Fibroblast of mammary gland (primary cell): ENCODE measurements around the gene RAB40C.
A peak's percentile ranks its signal among the peaks of the same experiment; 100 is the strongest.

ENCODE experiments used
- DNase-seq: peaks from one replicate; pipeline ENCODE4 v3.0.0-alpha.2; 2010; ENCODE audit warnings: low read depth
- H3K4me3 ChIP-seq: 2 replicates; pipeline ENCODE4 v1.5.1; 2011; ENCODE audit warnings: low read depth, mild to moderate bottlenecking, low read length, moderate library complexity; ENCODE audit not compliant: control insufficient read depth
- TF ChIP-seq, protein P1 (sequence below): conservative IDR thresholded peaks from 2 replicates; pipeline ENCODE4 v1.5.1; 2011; ENCODE audit warnings: low read depth, low read length, inconsistent platforms; ENCODE audit not compliant: control insufficient read depth, insufficient read depth

Gene RAB40C

DNA sequence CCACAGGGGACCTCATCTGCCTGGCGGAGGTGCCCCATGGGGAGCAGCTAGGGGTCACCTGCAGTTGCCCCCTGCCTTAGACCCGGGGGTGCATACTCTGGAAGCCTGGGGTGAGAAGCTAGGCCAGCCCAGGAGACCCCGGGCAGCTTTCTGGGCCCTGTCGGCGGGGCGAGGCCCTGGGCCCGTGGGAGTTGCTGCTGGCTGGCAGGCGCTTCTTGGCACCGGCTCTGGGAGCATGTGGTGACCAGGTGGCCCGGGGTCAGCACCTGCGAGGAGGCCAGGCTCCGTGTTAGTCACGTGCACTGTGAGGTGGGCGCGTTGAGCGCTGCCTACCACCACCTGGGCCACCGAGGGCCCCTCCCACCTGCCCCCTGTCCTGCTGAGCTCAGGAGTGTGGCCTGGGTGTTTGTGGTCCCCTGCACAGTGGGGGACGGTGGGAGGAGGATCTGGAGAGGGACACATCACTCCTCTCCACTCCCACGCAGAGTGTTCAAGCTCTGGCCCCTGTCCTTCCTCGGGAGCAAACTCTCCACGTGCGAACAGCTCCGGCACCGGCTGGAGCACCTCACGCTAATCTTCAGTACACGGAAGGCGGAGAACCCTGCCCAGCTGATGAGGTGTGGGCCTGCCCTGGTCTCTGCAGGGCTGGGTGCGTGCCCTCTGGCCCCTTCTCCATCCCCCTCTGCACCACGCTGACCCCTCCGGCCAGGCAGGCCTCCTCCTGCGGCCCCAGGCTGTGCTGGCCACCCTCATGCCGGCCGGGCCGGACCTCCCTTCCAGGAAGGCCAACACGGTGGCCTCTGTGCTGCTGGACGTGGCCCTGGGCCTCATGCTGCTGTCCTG, 14.3 kb upstream of the RAB40C start:
- TF ChIP-seq, protein P1, sequence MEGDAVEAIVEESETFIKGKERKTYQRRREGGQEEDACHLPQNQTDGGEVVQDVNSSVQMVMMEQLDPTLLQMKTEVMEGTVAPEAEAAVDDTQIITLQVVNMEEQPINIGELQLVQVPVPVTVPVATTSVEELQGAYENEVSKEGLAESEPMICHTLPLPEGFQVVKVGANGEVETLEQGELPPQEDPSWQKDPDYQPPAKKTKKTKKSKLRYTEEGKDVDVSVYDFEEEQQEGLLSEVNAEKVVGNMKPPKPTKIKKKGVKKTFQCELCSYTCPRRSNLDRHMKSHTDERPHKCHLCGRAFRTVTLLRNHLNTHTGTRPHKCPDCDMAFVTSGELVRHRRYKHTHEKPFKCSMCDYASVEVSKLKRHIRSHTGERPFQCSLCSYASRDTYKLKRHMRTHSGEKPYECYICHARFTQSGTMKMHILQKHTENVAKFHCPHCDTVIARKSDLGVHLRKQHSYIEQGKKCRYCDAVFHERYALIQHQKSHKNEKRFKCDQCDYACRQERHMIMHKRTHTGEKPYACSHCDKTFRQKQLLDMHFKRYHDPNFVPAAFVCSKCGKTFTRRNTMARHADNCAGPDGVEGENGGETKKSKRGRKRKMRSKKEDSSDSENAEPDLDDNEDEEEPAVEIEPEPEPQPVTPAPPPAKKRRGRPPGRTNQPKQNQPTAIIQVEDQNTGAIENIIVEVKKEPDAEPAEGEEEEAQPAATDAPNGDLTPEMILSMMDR = no peak
- no peak overlapping the region for H3K4me3 ChIP-seq
- DNase-seq = no peak

DNA sequence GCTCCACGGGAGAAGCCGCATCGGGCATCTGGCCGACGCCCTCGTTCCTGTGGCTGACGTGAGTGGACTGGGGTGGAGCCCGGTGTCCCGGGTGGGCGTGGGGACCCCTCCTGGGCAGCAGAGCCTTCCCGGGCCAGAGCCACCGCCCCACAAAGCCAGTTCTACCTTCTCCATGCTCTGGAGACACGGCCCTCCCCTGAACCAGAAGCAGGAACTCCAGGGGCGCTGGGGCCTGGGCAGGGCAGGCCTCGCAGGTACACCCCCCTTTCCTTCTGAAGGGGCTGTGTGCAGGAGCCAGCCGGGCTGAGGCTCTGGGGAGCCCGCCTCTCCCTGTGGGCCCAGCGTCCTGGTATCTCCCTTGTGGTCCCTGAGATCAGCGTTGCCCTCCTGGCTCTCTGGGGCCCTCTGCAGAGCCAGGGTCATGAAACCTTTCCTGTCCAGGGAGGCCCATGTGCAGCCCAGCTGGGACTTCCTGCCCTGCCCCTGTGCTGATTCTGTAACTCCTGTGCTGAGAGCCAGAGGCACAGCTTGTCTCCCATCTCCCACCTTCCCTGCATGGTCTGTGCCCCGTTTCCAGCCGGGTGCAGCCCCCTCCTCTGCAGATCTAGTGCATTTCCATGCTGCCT, 13.6 kb upstream of the RAB40C start:
- TF ChIP-seq, protein P1 = no peak
- H3K4me3 ChIP-seq = no peak overlapping the region
- no peak for DNase-seq

DNA sequence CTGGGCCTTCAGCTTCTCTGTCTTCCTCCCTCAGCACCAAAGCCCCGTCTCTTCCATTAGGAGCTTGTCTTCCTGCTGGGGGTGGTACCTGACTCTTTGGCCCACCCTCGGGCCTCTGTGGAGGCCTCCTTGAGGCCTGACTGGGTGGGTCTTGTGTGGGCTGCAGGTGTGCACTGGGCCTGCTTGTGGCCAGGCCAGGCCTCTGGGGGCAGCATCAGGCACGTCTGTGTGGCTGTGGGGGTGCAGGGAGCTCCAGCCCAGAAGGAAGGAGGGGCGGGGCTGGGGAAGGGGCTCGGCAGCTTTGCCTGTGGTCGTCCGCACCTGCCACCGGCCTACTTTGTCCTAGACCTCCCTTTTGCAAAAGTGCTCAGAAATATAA, 13.1 kb upstream of the RAB40C start:
- TF ChIP-seq, protein P1 = no peak
- H3K4me3 ChIP-seq = no peak overlapping the region
- no peak for DNase-seq

DNA sequence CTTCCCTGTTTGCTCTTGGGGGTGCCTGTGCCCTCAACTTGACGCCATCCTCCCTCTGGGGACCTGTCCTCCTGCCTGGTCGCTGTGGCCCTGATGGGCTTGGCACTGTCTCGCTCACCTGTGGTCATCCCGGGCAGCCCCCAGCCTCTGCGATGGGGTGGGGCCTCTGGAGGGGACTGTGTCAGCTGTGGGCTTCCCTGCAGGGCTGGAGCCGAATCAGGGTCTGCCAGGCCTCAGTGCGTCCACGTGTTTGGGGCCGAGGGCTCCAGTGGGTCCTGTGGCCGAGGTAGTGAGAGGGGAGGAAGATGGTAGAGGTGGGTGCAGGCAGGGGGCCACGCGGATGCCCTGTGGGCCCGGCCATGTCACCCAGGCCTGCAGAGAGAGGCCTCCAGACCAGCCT, 12.1 kb upstream of the RAB40C start:
- TF ChIP-seq, protein P1 = no peak
- H3K4me3 ChIP-seq = no peak overlapping the region
- no peak for DNase-seq

DNA sequence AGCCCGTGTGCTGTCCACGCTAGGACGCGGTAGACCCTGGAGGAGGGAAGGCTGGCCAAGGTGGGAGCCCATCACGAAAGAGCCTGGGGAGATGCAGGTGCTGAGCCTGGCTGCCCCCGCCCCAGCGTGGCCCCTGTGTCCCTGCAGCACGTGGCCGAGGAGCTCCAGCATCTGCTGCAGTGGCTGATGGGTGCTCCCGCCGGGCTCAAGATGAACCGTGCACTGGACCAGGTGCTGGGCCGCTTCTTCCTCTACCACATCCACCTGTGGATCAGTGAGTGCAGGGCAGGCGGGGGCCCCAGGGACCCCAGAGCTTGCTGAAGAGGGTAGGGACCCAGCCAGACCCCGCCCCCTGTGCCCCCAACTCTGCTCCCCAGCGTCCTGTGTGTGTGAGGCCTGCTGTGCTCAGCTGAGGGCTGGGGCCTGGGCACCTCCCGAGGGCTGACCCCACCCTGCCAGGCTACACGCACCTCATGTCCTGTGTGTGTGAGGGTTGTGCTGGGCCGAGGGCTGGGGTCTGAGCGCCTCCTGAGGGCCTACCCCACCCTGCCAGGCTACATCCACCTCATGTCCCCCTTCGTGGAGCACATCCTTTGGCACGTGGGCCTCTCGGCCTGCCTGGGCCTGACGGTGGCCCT, 11.5 kb upstream of the RAB40C start:
- TF ChIP-seq, protein P1 = no peak
- no peak overlapping the region for H3K4me3 ChIP-seq
- DNase-seq = no peak

DNA sequence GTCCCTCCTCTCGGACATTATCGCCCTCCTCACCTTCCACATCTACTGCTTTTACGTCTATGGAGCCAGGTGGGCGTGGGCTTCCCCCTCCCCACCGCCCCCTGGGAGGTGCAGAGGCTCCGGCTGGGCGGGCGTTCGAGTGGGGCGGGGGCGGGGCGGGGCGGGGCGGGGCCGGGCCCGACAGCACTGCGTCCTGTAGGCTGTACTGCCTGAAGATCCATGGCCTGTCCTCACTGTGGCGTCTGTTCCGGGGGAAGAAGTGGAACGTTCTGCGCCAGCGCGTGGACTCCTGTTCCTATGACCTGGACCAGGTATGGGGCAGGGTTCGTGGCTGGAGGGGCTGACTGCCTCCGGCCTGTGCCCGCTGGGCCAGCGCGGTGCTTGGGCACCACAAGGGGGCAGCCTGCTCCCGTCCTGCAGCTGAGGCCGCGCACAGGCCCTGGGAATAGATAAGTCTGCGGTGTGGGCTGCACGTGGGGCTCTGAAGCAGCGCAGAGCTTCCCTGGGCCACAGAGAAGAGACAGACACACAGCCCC, 10.9 kb upstream of the RAB40C start:
- DNase-seq = peak; percentile 76
- H3K4me3 ChIP-seq = peak overlapping the region; percentile 20
- TF ChIP-seq, protein P1 = peak; percentile 77
